ENCODE measurements around the gene ETFDH.

- TF ChIP-seq EZH2phosphoT487 (IDR thresholded peaks at IDR 0.05; ENCODE audit: borderline replicate concordance, low read depth, low read length), result no peak
- TF ChIP-seq, protein P1, sequence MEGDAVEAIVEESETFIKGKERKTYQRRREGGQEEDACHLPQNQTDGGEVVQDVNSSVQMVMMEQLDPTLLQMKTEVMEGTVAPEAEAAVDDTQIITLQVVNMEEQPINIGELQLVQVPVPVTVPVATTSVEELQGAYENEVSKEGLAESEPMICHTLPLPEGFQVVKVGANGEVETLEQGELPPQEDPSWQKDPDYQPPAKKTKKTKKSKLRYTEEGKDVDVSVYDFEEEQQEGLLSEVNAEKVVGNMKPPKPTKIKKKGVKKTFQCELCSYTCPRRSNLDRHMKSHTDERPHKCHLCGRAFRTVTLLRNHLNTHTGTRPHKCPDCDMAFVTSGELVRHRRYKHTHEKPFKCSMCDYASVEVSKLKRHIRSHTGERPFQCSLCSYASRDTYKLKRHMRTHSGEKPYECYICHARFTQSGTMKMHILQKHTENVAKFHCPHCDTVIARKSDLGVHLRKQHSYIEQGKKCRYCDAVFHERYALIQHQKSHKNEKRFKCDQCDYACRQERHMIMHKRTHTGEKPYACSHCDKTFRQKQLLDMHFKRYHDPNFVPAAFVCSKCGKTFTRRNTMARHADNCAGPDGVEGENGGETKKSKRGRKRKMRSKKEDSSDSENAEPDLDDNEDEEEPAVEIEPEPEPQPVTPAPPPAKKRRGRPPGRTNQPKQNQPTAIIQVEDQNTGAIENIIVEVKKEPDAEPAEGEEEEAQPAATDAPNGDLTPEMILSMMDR (conservative IDR thresholded peaks at IDR 0.05; ENCODE audit: low read length), result no peak
Measured at GRCh38 chr4:158722291-158722916, 50.3 kb downstream of the ETFDH start.

All from OCI-LY7 (cell line).